Loucy (cell line): ENCODE measurements around the gene C22orf39.
A peak's percentile ranks its signal among the peaks of the same experiment; 100 is the strongest.

Source experiments
- H2AFZ ChIP-seq: fragments of 200-600 bp; sonication (generic); 2 replicates; pipeline ENCODE4 v1.6.0; 2016; ENCODE audit warnings: antibody characterized with exemption, mild to moderate bottlenecking, low read length, moderate library complexity
- H3F3A ChIP-seq: fragments of 200-600 bp; 2 replicates; pipeline ENCODE4 v1.6.0; 2016; ENCODE audit warnings: antibody characterized with exemption, low read depth, mild to moderate bottlenecking
- H3K27me3 ChIP-seq: fragments of 200-600 bp; sonication (generic); 2 replicates; pipeline ENCODE4 v1.6.1; 2014; ENCODE audit warnings: low read length, mild to moderate bottlenecking; ENCODE audit not compliant: insufficient read depth, poor library complexity, severe bottlenecking
- H3K36me3 ChIP-seq: fragments of 200-600 bp; sonication (generic); 2 replicates; pipeline ENCODE4 v1.6.1; 2016; ENCODE audit warnings: low read length; ENCODE audit not compliant: insufficient read depth
- H3K4me1 ChIP-seq: fragments of 200-600 bp; sonication (generic); 2 replicates; pipeline ENCODE4 v1.5.1; 2014; ENCODE audit warnings: low read length, mild to moderate bottlenecking; ENCODE audit not compliant: insufficient read depth, poor library complexity, severe bottlenecking
- H3K4me2 ChIP-seq: fragments of 200-600 bp; sonication (generic); 2 replicates; pipeline ENCODE4 v1.6.0; 2014; ENCODE audit warnings: antibody characterized with exemption, low read length, low read depth, mild to moderate bottlenecking; ENCODE audit not compliant: poor library complexity, severe bottlenecking
- H3K4me3 ChIP-seq: fragments of 200-600 bp; sonication (generic); 2 replicates; pipeline ENCODE4 v1.5.1; 2014; ENCODE audit warnings: low read length, mild to moderate bottlenecking, mixed read lengths; ENCODE audit not compliant: poor library complexity, severe bottlenecking
- H3K79me2 ChIP-seq: fragments of 200-600 bp; sonication (generic); 2 replicates; pipeline ENCODE4 v1.6.1; 2014; ENCODE audit warnings: low read length; ENCODE audit not compliant: insufficient read depth
- H3K9ac ChIP-seq: fragments of 200-600 bp; sonication (generic); 2 replicates; pipeline ENCODE4 v1.6.0; 2014; ENCODE audit warnings: mild to moderate bottlenecking, low read depth, low read length, moderate library complexity; ENCODE audit not compliant: poor library complexity, severe bottlenecking
- H3K9me2 ChIP-seq: fragments of 200-600 bp; sonication (generic); replicated peaks from 2 replicates; pipeline ENCODE4 v1.6.1; 2016; ENCODE audit warnings: low read depth, low read length, mixed read lengths
- H3K9me3 ChIP-seq: fragments of 200-600 bp; sonication (generic); 2 replicates; pipeline ENCODE4 v1.6.1; 2014; ENCODE audit warnings: mild to moderate bottlenecking, antibody characterized with exemption, low read length, low read depth; ENCODE audit not compliant: insufficient read depth
- H4K20me1 ChIP-seq: fragments of 200-600 bp; sonication (generic); 2 replicates; pipeline ENCODE4 v1.6.0; 2014; ENCODE audit warnings: antibody characterized with exemption, low read length, mild to moderate bottlenecking; ENCODE audit not compliant: insufficient read depth, poor library complexity, severe bottlenecking
- EZH2phosphoT487 ChIP-seq: fragments of 200-600 bp; IDR thresholded peaks from 2 replicates; pipeline ENCODE4 v1.6.1; 2018; ENCODE audit warnings: antibody characterized with exemption, mild to moderate bottlenecking, moderate library complexity, borderline replicate concordance
- TF ChIP-seq, protein P1 (sequence below): fragments of 200-600 bp; sonication (generic); conservative IDR thresholded peaks from 2 replicates; pipeline ENCODE4 v1.5.1; 2014; ENCODE audit warnings: mild to moderate bottlenecking, antibody characterized with exemption, low read length

The C22orf39 gene

DNA sequence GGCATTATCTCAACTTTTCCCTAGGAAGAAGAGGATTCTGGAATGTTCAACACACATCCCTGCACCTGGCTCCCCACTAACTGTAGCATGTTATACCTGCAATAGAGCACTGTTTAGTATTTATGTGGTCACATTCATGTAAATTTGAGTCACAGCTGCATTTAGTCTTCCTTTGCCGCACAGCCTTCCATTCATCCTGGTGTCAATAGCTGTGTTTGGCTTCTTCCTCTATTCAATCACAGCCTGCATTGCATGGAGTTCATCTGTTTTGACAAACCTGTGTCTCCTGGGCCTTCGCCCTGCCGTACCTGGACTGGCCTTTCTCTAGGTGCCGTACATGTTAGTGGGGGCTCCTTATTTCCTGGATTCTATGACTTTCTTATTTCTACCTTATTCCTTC is 4.1 kb upstream of the C22orf39 start:
- H3F3A ChIP-seq = no peaks in the 10 kb centered on the region

DNA sequence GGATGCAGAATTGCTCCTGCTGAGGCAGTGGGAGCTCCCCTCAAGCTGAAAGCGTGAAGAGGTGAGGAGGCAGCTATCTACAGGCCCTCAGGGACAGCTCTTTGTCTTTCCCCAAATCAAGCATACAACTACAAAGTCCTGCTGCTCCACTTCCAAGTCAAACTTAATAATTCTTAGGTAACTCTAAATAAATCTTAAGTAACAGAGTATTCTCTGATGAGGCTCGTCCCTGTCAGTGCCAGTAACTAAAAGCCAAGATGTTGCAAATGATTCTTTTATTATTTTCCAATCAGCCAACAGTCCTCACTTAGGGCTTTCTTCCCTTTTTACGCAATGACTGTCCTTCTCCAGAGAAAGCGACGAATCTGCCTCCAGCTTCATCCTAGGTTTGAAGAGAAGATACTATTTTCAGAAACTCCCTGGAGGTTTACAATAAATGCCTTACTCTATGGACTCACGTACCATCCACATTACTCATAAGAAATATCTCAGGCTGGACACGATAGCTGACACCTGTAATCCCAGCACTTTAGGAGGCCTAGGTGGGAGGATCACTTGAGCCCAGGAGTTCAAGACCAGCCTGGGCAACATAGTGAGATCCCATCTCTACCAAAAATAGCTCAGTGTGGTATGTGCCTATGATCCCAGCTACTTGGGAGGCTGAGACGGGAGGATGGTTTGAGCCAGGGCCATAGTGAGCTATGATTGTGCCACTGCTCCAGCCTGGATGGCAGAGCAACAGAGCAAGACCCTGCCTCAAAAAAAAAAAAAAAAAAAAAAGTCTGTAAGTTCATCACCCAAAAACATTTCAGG is 3.1 kb upstream of the C22orf39 start:
- Histone ChIP-seq H3K27me3 (no peaks in the 10 kb centered on the region), H4K20me1 (peaks cover 10% of the 10 kb centered on the region), H3F3A (no peaks in the 10 kb centered on the region), H3K79me2 (peaks cover 36% of the 10 kb centered on the region), H3K9ac (no peak overlapping the region), H3K4me3 (no peak overlapping the region), H3K36me3 (peaks cover 29% of the 10 kb centered on the region; the same call in 1 of the 2 replicates), H3K9me2 (no peaks in the 10 kb centered on the region), H2AFZ (no peak overlapping the region), H3K9me3 (no peaks in the 10 kb centered on the region), H3K4me2 (no peak overlapping the region), H3K4me1 (peaks cover 24% of the 10 kb centered on the region)
- TF ChIP-seq EZH2phosphoT487 = no peak
- TF ChIP-seq, protein P1, sequence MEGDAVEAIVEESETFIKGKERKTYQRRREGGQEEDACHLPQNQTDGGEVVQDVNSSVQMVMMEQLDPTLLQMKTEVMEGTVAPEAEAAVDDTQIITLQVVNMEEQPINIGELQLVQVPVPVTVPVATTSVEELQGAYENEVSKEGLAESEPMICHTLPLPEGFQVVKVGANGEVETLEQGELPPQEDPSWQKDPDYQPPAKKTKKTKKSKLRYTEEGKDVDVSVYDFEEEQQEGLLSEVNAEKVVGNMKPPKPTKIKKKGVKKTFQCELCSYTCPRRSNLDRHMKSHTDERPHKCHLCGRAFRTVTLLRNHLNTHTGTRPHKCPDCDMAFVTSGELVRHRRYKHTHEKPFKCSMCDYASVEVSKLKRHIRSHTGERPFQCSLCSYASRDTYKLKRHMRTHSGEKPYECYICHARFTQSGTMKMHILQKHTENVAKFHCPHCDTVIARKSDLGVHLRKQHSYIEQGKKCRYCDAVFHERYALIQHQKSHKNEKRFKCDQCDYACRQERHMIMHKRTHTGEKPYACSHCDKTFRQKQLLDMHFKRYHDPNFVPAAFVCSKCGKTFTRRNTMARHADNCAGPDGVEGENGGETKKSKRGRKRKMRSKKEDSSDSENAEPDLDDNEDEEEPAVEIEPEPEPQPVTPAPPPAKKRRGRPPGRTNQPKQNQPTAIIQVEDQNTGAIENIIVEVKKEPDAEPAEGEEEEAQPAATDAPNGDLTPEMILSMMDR = no peak

More for the DNA sequence above, 4.1 kb upstream of the C22orf39 start:
- Histone ChIP-seq H3K4me1 (peaks cover 16% of the 10 kb centered on the region), H3K4me2 (no peak overlapping the region), H3K4me3 (no peak overlapping the region), H3K36me3 (peaks cover 39% of the 10 kb centered on the region; the same call in 1 of the 2 replicates), H2AFZ (no peak overlapping the region), H4K20me1 (peaks cover 6% of the 10 kb centered on the region), H3K9ac (no peak overlapping the region), H3K9me2 (no peaks in the 10 kb centered on the region), H3K27me3 (no peaks in the 10 kb centered on the region), H3K79me2 (peaks cover 26% of the 10 kb centered on the region), H3K9me3 (no peaks in the 10 kb centered on the region)
- TF ChIP-seq, protein P1 = no peak
- no peak for TF ChIP-seq EZH2phosphoT487

DNA sequence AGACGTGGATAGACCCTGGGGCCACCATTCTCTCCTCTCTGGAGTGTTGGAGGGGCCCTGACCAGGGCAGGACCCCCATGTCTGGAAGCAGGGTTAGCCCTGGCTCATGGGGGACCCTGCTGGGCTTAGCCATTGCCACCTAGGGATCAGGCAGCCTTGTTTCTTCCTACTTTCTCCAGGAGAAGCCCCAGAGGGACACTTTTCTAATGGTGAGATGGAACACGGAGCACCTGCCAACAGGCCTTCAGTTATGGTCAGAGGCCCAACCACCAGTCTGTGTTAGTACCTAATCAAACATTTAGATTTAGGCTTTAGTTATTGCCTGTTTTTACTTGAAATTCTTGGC is 1.9 kb upstream of the C22orf39 start:
- Histone ChIP-seq H2AFZ (no peak overlapping the region), H3K4me1 (peaks cover 31% of the 10 kb centered on the region), H3K36me3 (peaks cover 17% of the 10 kb centered on the region; the same call in 1 of the 2 replicates), H3F3A (no peaks in the 10 kb centered on the region), H3K27me3 (no peaks in the 10 kb centered on the region), H3K79me2 (peaks cover 47% of the 10 kb centered on the region), H3K9ac (no peak overlapping the region), H3K4me3 (no peak overlapping the region), H3K4me2 (peak overlapping the region; percentile 77), H3K9me3 (no peaks in the 10 kb centered on the region), H4K20me1 (peaks cover 17% of the 10 kb centered on the region), H3K9me2 (no peaks in the 10 kb centered on the region)
- TF ChIP-seq, protein P1 = no peak
- no peak for TF ChIP-seq EZH2phosphoT487
